Osteoblast (primary cell): Measurements from ENCODE around the gene TUBB3. TPM values are rescaled to one million over a fixed set of nuclear protein-coding genes. Genes with fewer than 3 reads are reported as not detected.
"Not testable (repeated sequence)": the region's sequence is repeated elsewhere in the genome, so short reads cannot be mapped to it uniquely, and the experiment has no call there.

Experiments used
- DNase-seq: peaks from one replicate; pipeline ENCODE4 v3.0.0; 2011; ENCODE audit warnings: low spot score, mixed read lengths; ENCODE audit not compliant: insufficient read length; ENCODE audit errors: missing footprints
- H2AFZ ChIP-seq: 2 replicates; pipeline ENCODE4 v1.6.0; 2011; ENCODE audit warnings: mild to moderate bottlenecking, low read length
- H3K27ac ChIP-seq: 2 replicates; pipeline ENCODE4 v1.5.1; 2011; ENCODE audit warnings: mild to moderate bottlenecking, low read depth, low read length, moderate library complexity
- H3K27me3 ChIP-seq: 2 replicates; pipeline ENCODE4 v1.6.0; 2012; ENCODE audit warnings: mild to moderate bottlenecking, control low read depth, inconsistent platforms, low read length, moderate library complexity; ENCODE audit not compliant: insufficient read depth
- H3K36me3 ChIP-seq: 2 replicates; pipeline ENCODE4 v1.5.1; 2011; ENCODE audit warnings: mild to moderate bottlenecking, low read length, control low read depth, moderate library complexity; ENCODE audit not compliant: insufficient read depth
- H3K4me1 ChIP-seq: 2 replicates; pipeline ENCODE4 v1.5.1; 2011; ENCODE audit warnings: mild to moderate bottlenecking, low read length, control low read depth, moderate library complexity; ENCODE audit not compliant: insufficient read depth
- H3K4me2 ChIP-seq: 2 replicates; pipeline ENCODE4 v1.6.0; 2011; ENCODE audit warnings: mild to moderate bottlenecking, low read length; ENCODE audit not compliant: insufficient read depth
- H3K4me3 ChIP-seq: fragments of 200-600 bp; sonication (generic); 3 replicates; pipeline ENCODE4 v1.5.1; 2012; ENCODE audit warnings: mild to moderate bottlenecking, low read length, inconsistent platforms; ENCODE audit not compliant: insufficient read depth
- H3K79me2 ChIP-seq: 2 replicates; pipeline ENCODE4 v1.6.0; 2012; ENCODE audit warnings: mild to moderate bottlenecking, low read length, control low read depth, inconsistent platforms; ENCODE audit not compliant: insufficient read depth
- H3K9me3 ChIP-seq: 2 replicates; pipeline ENCODE4 v1.5.1; 2011; ENCODE audit warnings: low read depth, low read length, control low read depth
- H4K20me1 ChIP-seq: 2 replicates; pipeline ENCODE4 v1.6.0; 2012; ENCODE audit warnings: mild to moderate bottlenecking, low read length, control low read depth; ENCODE audit not compliant: insufficient read depth
- CTCF ChIP-seq: IDR thresholded peaks from 2 replicates; pipeline ENCODE4 v1.5.1; 2011; ENCODE audit warnings: mild to moderate bottlenecking, low read depth, low read length, moderate library complexity; ENCODE audit errors: extremely low read depth
- total RNA-seq: library from RNA; depleted of rRNA; stranded (reverse); fragments of >200 nt; gene quantifications from 2 replicates; pipeline ENCODE4 v1.2.3, GENCODE V29; 2012

TUBB3 gene
- total RNA-seq, 1 donor: 166 TPM

GRCh38 chr16:89912627-89913026 lies 10.5 kb upstream of the TUBB3 start:
- peaks cover 8% of the 10 kb centered on the region for H4K20me1 ChIP-seq
- H2AFZ ChIP-seq: no peak overlapping the region
- no peak overlapping the region for H3K4me2 ChIP-seq
- H3K79me2 ChIP-seq: no peaks in the 10 kb centered on the region
- no peak overlapping the region for H3K27ac ChIP-seq
- DNase-seq: peak; percentile 41
- no peak overlapping the region for H3K4me3 ChIP-seq
- TF ChIP-seq CTCF: no peak
- peaks cover 7% of the 10 kb centered on the region for H3K4me1 ChIP-seq
- H3K27me3 ChIP-seq: no peaks in the 10 kb centered on the region
- H3K36me3 ChIP-seq: peaks cover 40% of the 10 kb centered on the region
- H3K9me3 ChIP-seq: no peaks in the 10 kb centered on the region

- Histone ChIP-seq H3K36me3 (peaks cover 40% of the 10 kb centered on the region), H2AFZ (no peak overlapping the region), H3K27ac (no peak overlapping the region), H3K79me2 (no peaks in the 10 kb centered on the region), H3K27me3 (no peaks in the 10 kb centered on the region), H4K20me1 (peaks cover 8% of the 10 kb centered on the region), H3K4me2 (no peak overlapping the region), H3K4me1 (peaks cover 16% of the 10 kb centered on the region), H3K9me3 (no peaks in the 10 kb centered on the region), H3K4me3 (no peak overlapping the region)
- no peak for TF ChIP-seq CTCF
- DNase-seq: peak; percentile 69
Measured at GRCh38 chr16:89913408-89914387, 9.4 kb upstream of the TUBB3 start.

- H3K4me2 ChIP-seq, H3K27ac ChIP-seq, H3K4me3 ChIP-seq, H3K27me3 ChIP-seq, H4K20me1 ChIP-seq, H2AFZ ChIP-seq, H3K9me3 ChIP-seq: not testable (repeated sequence)
- DNase-seq: peak; percentile 34
- peaks cover 22% of the 10 kb centered on the region for H3K4me1 ChIP-seq
- H3K36me3 ChIP-seq: peaks cover 29% of the 10 kb centered on the region
- H3K79me2 ChIP-seq: peaks cover 10% of the 10 kb centered on the region
Measured at GRCh38 chr16:89914642-89915285, 8.4 kb upstream of the TUBB3 start.

GRCh38 chr16:89915303-89916232 lies 7.6 kb upstream of the TUBB3 start:
- peaks cover 21% of the 10 kb centered on the region for H3K36me3 ChIP-seq
- H3K79me2 ChIP-seq: peaks cover 14% of the 10 kb centered on the region
- no peak overlapping the region for H3K4me2 ChIP-seq
- H4K20me1 ChIP-seq: peaks cover 6% of the 10 kb centered on the region
- no peaks in the 10 kb centered on the region for H3K27me3 ChIP-seq
- no peak overlapping the region for H2AFZ ChIP-seq
- no peaks in the 10 kb centered on the region for H3K9me3 ChIP-seq
- TF ChIP-seq CTCF: no peak
- no peak overlapping the region for H3K4me3 ChIP-seq
- no peak overlapping the region for H3K27ac ChIP-seq
- DNase-seq: peak; percentile 70
- H3K4me1 ChIP-seq: peaks cover 27% of the 10 kb centered on the region
